MM.1S (cell line): ENCODE results near the gene KCNC1.

Experiments
- EZH2 ChIP-seq: fragments of 300-600 bp; sonication (generic); optimal IDR thresholded peaks from 2 replicates; pipeline ENCODE3; 2017; ENCODE audit warnings: low read depth, mild to moderate bottlenecking, antibody characterized with exemption, low read length, mixed read lengths
- EZH2phosphoT487 ChIP-seq: fragments of 300-600 bp; sonication (generic); IDR thresholded peaks from 2 replicates; pipeline ENCODE4 v1.6.1; 2018; ENCODE audit warnings: antibody characterized with exemption, low read length
- TF ChIP-seq, protein P1 (sequence below): fragments of 300-600 bp; sonication (generic); IDR thresholded peaks from 2 replicates; pipeline ENCODE4 v1.5.1; 2016; ENCODE audit warnings: antibody characterized with exemption, low read length, mixed read lengths

DNA sequence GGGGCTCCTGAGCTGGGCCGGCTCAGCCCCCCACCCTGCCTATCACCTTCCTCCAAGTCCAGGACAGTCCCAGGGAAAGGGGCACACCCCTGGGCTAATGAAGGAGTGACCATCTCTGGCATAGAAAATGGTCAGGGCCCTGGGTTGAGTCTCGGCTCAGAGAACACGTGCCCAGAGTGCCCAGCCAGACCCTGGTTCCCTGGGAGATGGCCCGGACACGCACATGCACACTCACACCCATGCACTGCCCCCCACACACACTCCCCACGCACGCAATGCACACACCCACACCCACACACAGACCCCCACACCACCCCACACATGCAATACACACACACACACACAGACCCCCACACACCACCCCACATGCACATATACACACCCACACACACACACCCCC is 28.7 kb downstream of the KCNC1 start:
- TF ChIP-seq, protein P1, sequence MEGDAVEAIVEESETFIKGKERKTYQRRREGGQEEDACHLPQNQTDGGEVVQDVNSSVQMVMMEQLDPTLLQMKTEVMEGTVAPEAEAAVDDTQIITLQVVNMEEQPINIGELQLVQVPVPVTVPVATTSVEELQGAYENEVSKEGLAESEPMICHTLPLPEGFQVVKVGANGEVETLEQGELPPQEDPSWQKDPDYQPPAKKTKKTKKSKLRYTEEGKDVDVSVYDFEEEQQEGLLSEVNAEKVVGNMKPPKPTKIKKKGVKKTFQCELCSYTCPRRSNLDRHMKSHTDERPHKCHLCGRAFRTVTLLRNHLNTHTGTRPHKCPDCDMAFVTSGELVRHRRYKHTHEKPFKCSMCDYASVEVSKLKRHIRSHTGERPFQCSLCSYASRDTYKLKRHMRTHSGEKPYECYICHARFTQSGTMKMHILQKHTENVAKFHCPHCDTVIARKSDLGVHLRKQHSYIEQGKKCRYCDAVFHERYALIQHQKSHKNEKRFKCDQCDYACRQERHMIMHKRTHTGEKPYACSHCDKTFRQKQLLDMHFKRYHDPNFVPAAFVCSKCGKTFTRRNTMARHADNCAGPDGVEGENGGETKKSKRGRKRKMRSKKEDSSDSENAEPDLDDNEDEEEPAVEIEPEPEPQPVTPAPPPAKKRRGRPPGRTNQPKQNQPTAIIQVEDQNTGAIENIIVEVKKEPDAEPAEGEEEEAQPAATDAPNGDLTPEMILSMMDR, result no peak
- TF ChIP-seq EZH2phosphoT487 (no peak), EZH2 (no peak)
